HG02642 (cell line): Measurements from ENCODE around the gene TRIM71.
A peak's percentile ranks its signal among the peaks of the same experiment; 100 is the strongest.
"Not testable (repeated sequence)": the region's sequence is repeated elsewhere in the genome, so short reads cannot be mapped to it uniquely, and the experiment has no call there.

Experiments used
- ATAC-seq: cut with Tn5 transposase; IDR thresholded peaks from one replicate; pipeline ENCODE4 v1.9.1; 2021; ENCODE audit warnings: mild to moderate bottlenecking; ENCODE audit not compliant: unreplicated experiment, poor library complexity

TRIM71 gene

GRCh38 chr3:32913790-32914446 lies 96.1 kb downstream of the TRIM71 start:
- no peak for ATAC-seq

- no peak for ATAC-seq
Measured at GRCh38 chr3:32919920-32920319, 102.1 kb downstream of the TRIM71 start.

- no peak for ATAC-seq
Measured at GRCh38 chr3:32922078-32922477, 104.3 kb downstream of the TRIM71 start.

GRCh38 chr3:32930161-32930560 lies 112.4 kb downstream of the TRIM71 start:
- no peak for ATAC-seq

GRCh38 chr3:32931273-32931672 lies 113.5 kb downstream of the TRIM71 start:
- ATAC-seq, result not testable (repeated sequence)

GRCh38 chr3:32934150-32934742 lies 116.4 kb downstream of the TRIM71 start:
- ATAC-seq, result no peak

- ATAC-seq, result no peak
Measured at GRCh38 chr3:32937331-32937730, 119.5 kb downstream of the TRIM71 start.

- ATAC-seq, result not testable (repeated sequence)
Measured at GRCh38 chr3:32939531-32940284, 121.9 kb downstream of the TRIM71 start.

GRCh38 chr3:32940726-32941125 lies 122.9 kb downstream of the TRIM71 start:
- no peak for ATAC-seq

GRCh38 chr3:32945136-32945535 lies 127.3 kb downstream of the TRIM71 start:
- no peak for ATAC-seq

GRCh38 chr3:32945598-32945997 lies 127.8 kb downstream of the TRIM71 start:
- not testable (repeated sequence) for ATAC-seq

GRCh38 chr3:32946973-32947788 lies 129.4 kb downstream of the TRIM71 start:
- peak; percentile 26 for ATAC-seq
